ENCODE measurements around the gene SAMM50.

SAMM50 gene

DNA sequence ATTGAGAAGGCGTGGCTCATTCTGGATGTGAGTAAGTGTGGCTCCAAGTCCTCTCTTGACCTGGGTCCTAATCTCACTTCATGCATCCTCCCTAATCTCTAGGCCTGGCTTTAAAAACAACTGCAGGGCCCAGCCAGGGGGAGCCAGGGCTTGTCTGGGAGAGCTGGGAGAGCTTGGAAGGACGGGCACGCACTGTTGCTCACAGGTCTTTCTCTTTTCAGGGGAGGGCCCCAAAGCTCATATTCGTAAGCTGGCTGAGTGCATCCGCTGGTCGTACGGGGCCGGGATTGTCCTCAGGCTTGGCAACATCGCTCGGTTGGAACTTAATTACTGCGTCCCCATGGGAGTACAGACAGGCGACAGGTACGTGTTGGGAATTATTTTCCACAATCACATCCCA is 34.8 kb downstream of the SAMM50 start:
- H3K36me3 ChIP-seq (ENCODE audit: control insufficient read depth in 5 of 5, insufficient read depth in 5 of 5, low read length in 5 of 5), result peaks cover 9 to 94% (median 82%) of the 10 kb centered on the region in 5 donors
- H3K4me3 ChIP-seq (ENCODE audit: low read depth in 1 of 5, low read length in 5 of 5), result no peak overlapping the region
- H3K4me1 ChIP-seq (ENCODE audit: control insufficient read depth in 5 of 5, insufficient read depth in 5 of 5, low read length in 5 of 5), result peaks cover 0 to 7% (median 0%) of the 10 kb centered on the region in 5 donors
- no peaks in the 10 kb centered on the region for H3K9me3 ChIP-seq (ENCODE audit: control insufficient read depth in 5 of 5, low read length in 5 of 5)
- no peak overlapping the region for H3K9ac ChIP-seq (ENCODE audit: low read length in 5 of 5)
- no peak overlapping the region for H3K27ac ChIP-seq (ENCODE audit: low read depth, low read length)
- no peaks in the 10 kb centered on the region for H3K27me3 ChIP-seq (ENCODE audit: control insufficient read depth in 5 of 5, insufficient read depth in 4 of 5, low read length in 5 of 5)

GRCh38 chr22:43991316-43992020 is 36.2 kb downstream of the SAMM50 start:
- peaks cover 0 to 14% (median 11%) of the 10 kb centered on the region in 5 donors for H3K4me1 ChIP-seq (ENCODE audit: control insufficient read depth in 5 of 5, insufficient read depth in 5 of 5, low read length in 5 of 5)
- no peak overlapping the region for H3K4me3 ChIP-seq (ENCODE audit: low read depth in 1 of 5, low read length in 5 of 5)
- H3K9me3 ChIP-seq (ENCODE audit: control insufficient read depth in 5 of 5, low read length in 5 of 5), result no peaks in the 10 kb centered on the region
- no peak overlapping the region for H3K9ac ChIP-seq (ENCODE audit: low read length in 5 of 5)
- H3K36me3 ChIP-seq (ENCODE audit: control insufficient read depth in 5 of 5, insufficient read depth in 5 of 5, low read length in 5 of 5), result peaks cover 8 to 97% (median 82%) of the 10 kb centered on the region in 5 donors
- no peak overlapping the region for H3K27ac ChIP-seq (ENCODE audit: low read depth, low read length)
- H3K27me3 ChIP-seq (ENCODE audit: control insufficient read depth in 5 of 5, insufficient read depth in 4 of 5, low read length in 5 of 5), result no peaks in the 10 kb centered on the region

GRCh38 chr22:43992331-43992821 is 37.1 kb downstream of the SAMM50 start:
- Histone ChIP-seq H3K4me1 (ENCODE audit: control insufficient read depth in 5 of 5, insufficient read depth in 5 of 5, low read length in 5 of 5) (peaks cover 0 to 18% (median 12%) of the 10 kb centered on the region in 5 donors), H3K27ac (ENCODE audit: low read depth, low read length) (no peak overlapping the region), H3K36me3 (ENCODE audit: control insufficient read depth in 5 of 5, insufficient read depth in 5 of 5, low read length in 5 of 5) (peaks cover 8 to 97% (median 83%) of the 10 kb centered on the region in 5 donors)

DNA sequence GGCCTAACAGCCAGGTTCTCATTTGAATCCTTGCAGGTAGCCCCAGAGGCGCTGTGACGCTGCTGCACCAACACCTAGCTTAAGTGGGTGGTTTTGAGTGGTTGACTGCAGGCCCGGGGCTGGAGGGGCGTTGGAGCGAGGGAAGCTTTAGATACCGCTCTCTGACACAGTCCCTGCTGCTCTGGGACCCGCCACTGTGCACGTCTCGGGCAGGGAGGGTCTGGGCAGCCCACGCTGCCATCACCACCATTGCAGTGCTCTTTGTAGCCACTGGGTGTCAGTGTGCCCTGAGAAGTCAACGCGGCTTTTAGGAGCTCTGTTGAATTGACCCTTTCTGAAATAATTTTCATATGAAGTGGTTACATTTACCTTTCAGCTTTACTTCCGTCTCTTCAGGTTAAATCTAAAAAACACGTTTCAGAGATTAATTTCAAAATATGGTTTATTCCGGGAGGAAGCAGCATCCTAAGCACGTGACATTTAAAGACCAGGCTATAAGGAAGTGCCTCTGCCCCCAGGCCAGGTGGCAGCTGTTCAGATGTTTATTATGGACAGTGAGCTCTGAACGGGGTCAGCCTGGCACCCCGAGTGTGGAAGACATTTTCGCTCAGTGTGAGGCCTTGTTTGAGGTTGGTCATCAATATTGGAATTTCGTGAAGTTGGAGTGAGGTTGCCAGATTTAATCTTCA is 38.0 kb downstream of the SAMM50 start:
- Histone ChIP-seq H3K36me3 (ENCODE audit: control insufficient read depth in 5 of 5, insufficient read depth in 5 of 5, low read length in 5 of 5) (peaks cover 6 to 96% (median 81%) of the 10 kb centered on the region in 5 donors), H3K27me3 (ENCODE audit: control insufficient read depth in 5 of 5, insufficient read depth in 4 of 5, low read length in 5 of 5) (no peaks in the 10 kb centered on the region), H3K4me3 (ENCODE audit: low read depth in 1 of 5, low read length in 5 of 5) (no peak overlapping the region), H3K27ac (ENCODE audit: low read depth, low read length) (no peak overlapping the region), H3K9ac (ENCODE audit: low read length in 5 of 5) (no peak overlapping the region), H3K4me1 (ENCODE audit: control insufficient read depth in 5 of 5, insufficient read depth in 5 of 5, low read length in 5 of 5) (peaks cover 0 to 18% (median 12%) of the 10 kb centered on the region in 5 donors), H3K9me3 (ENCODE audit: control insufficient read depth in 5 of 5, low read length in 5 of 5) (no peaks in the 10 kb centered on the region)

More at GRCh38 chr22:43992331-43992821, 37.1 kb downstream of the SAMM50 start:
- H3K9ac ChIP-seq (ENCODE audit: low read length in 5 of 5), result no peak overlapping the region
- H3K4me3 ChIP-seq (ENCODE audit: low read depth in 1 of 5, low read length in 5 of 5), result no peak overlapping the region
- no peaks in the 10 kb centered on the region for H3K9me3 ChIP-seq (ENCODE audit: control insufficient read depth in 5 of 5, low read length in 5 of 5)
- H3K27me3 ChIP-seq (ENCODE audit: control insufficient read depth in 5 of 5, insufficient read depth in 4 of 5, low read length in 5 of 5), result no peaks in the 10 kb centered on the region

- Histone ChIP-seq H3K9ac (ENCODE audit: low read length in 5 of 5) (no peak overlapping the region), H3K9me3 (ENCODE audit: control insufficient read depth in 5 of 5, low read length in 5 of 5) (no peaks in the 10 kb centered on the region), H3K36me3 (ENCODE audit: control insufficient read depth in 5 of 5, insufficient read depth in 5 of 5, low read length in 5 of 5) (peaks cover 0 to 96% (median 81%) of the 10 kb centered on the region in 5 donors), H3K27ac (ENCODE audit: low read depth, low read length) (no peak overlapping the region), H3K4me3 (ENCODE audit: low read depth in 1 of 5, low read length in 5 of 5) (no peak overlapping the region), H3K27me3 (ENCODE audit: control insufficient read depth in 5 of 5, insufficient read depth in 4 of 5, low read length in 5 of 5) (no peaks in the 10 kb centered on the region), H3K4me1 (ENCODE audit: control insufficient read depth in 5 of 5, insufficient read depth in 5 of 5, low read length in 5 of 5) (peaks cover 0 to 18% (median 12%) of the 10 kb centered on the region in 5 donors)
Observed at GRCh38 chr22:43994006-43994405, 38.8 kb downstream of the SAMM50 start.

DNA sequence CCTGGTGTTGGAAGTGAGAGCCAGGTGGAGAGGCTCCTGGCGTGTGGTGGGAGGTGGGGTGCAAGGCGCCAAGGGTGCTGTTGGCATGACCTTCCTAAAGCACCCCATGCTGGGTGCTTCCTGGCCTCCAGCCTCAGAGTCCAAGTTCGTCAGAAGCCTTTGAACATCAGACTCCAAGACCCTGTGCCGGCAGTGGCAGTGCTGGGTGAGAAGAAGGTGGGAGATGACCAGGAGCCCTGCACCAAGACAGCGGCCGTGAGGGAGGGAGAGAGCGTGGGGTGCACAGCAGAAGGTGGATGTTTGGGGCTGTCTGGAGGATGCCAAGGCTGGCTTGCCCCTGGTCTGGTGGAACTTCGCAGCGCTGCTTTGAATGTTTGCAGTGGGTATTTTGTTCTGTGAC is 39.2 kb downstream of the SAMM50 start:
- Histone ChIP-seq H3K9me3 (ENCODE audit: control insufficient read depth in 5 of 5, low read length in 5 of 5) (no peaks in the 10 kb centered on the region), H3K27me3 (ENCODE audit: control insufficient read depth in 5 of 5, insufficient read depth in 4 of 5, low read length in 5 of 5) (no peaks in the 10 kb centered on the region), H3K36me3 (ENCODE audit: control insufficient read depth in 5 of 5, insufficient read depth in 5 of 5, low read length in 5 of 5) (peaks cover 0 to 96% (median 81%) of the 10 kb centered on the region in 5 donors), H3K27ac (ENCODE audit: low read depth, low read length) (no peak overlapping the region), H3K9ac (ENCODE audit: low read length in 5 of 5) (no peak overlapping the region), H3K4me3 (ENCODE audit: low read depth in 1 of 5, low read length in 5 of 5) (no peak overlapping the region), H3K4me1 (ENCODE audit: control insufficient read depth in 5 of 5, insufficient read depth in 5 of 5, low read length in 5 of 5) (peaks cover 0 to 18% (median 12%) of the 10 kb centered on the region in 5 donors)

DNA sequence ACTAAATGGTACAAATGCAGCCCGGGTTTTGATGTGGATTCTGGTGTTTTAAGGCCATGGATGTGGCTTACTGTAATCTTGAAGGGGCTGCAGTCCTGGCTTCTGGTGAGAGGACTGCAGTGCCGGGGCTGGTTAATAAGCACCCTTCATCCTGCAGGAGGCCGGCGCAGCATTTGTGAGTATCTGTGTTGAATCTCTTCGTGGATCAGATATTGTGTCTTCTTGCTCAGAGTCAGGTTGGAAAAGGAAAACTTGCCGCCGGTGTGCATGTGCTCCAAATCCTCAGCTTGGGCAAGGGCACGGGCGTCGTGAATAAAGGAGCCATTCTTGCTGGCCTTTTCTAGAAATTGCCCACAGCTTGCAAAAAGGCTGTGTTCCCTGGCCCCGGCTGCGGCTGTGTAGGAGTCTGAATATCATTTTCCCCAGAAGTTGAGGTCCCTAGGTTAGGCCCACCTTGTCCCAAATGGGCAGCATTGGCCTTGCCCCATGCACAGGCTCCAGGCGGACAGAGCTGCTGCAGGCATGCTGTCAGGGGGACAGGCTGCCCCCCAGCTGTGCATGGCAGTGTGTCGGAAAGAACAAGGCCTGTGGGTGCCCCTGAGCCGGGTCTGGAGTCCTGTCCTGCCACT is 39.9 kb downstream of the SAMM50 start:
- Histone ChIP-seq H3K27ac (ENCODE audit: low read depth, low read length) (no peak overlapping the region), H3K4me3 (ENCODE audit: low read depth in 1 of 5, low read length in 5 of 5) (peak overlapping the region in 1 of 5 donors; percentile 52), H3K4me1 (ENCODE audit: control insufficient read depth in 5 of 5, insufficient read depth in 5 of 5, low read length in 5 of 5) (peaks cover 0 to 18% (median 12%) of the 10 kb centered on the region in 5 donors)

GRCh38 chr22:43995798-43996169 is 40.5 kb downstream of the SAMM50 start:
- Histone ChIP-seq H3K9ac (ENCODE audit: low read length in 5 of 5) (peak overlapping the region in 1 of 5 donors; percentile 34), H3K27ac (ENCODE audit: low read depth, low read length) (no peak overlapping the region), H3K36me3 (ENCODE audit: control insufficient read depth in 5 of 5, insufficient read depth in 5 of 5, low read length in 5 of 5) (peaks cover 0 to 86% (median 67%) of the 10 kb centered on the region in 5 donors), H3K4me3 (ENCODE audit: low read depth in 1 of 5, low read length in 5 of 5) (peak overlapping the region in 4 of 5 donors; percentile 10 to 52 (median 34)), H3K27me3 (ENCODE audit: control insufficient read depth in 5 of 5, insufficient read depth in 4 of 5, low read length in 5 of 5) (no peaks in the 10 kb centered on the region), H3K9me3 (ENCODE audit: control insufficient read depth in 5 of 5, low read length in 5 of 5) (no peaks in the 10 kb centered on the region), H3K4me1 (ENCODE audit: control insufficient read depth in 5 of 5, insufficient read depth in 5 of 5, low read length in 5 of 5) (peaks cover 0 to 18% (median 12%) of the 10 kb centered on the region in 5 donors)

More for the DNA sequence above, 39.9 kb downstream of the SAMM50 start:
- no peak overlapping the region for H3K9ac ChIP-seq (ENCODE audit: low read length in 5 of 5)
- H3K9me3 ChIP-seq (ENCODE audit: control insufficient read depth in 5 of 5, low read length in 5 of 5), result no peaks in the 10 kb centered on the region
- H3K36me3 ChIP-seq (ENCODE audit: control insufficient read depth in 5 of 5, insufficient read depth in 5 of 5, low read length in 5 of 5), result peaks cover 0 to 90% (median 73%) of the 10 kb centered on the region in 5 donors
- H3K27me3 ChIP-seq (ENCODE audit: control insufficient read depth in 5 of 5, insufficient read depth in 4 of 5, low read length in 5 of 5), result no peaks in the 10 kb centered on the region

DNA sequence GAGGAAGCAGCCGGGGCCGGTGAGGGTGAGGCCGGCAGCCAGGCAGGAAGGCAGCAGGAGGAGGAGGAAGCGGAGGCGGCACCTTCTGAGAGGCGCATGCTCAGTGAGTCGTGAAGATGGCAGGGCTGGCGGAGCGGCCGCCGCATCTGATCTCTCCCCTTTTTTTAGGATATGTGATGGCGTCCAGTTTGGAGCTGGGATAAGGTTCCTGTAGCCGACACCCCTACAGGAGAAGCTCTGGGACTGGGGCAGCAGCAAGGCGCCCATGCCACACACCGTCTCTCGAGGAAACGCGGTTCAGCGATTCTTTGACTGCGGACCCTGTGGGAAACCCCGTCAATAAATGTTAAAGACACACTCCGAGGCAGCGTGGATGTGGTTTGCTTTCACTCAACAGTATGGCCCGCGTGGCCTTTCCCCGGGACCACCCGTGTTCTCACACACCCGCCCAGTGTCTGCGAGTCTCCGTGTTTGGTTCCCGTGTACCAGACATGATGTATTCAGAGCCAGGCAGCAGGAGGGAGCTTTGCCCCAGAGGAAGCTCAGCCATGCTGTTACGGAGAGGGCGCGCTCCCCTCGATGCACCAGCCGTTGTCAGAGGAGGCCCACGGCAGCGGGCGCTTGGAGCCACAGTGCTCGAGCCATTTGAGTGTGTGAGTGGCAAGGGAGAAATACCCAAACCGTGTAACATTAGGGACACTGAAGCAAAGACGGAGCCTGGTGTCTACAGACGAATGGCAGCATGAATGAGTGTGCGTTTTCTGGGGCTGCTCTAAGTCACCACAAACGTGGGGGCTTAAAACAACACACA is 41.1 kb downstream of the SAMM50 start:
- Histone ChIP-seq H3K9ac (ENCODE audit: low read length in 5 of 5) (no peak overlapping the region), H3K27ac (ENCODE audit: low read depth, low read length) (no peak overlapping the region), H3K4me3 (ENCODE audit: low read depth in 1 of 5, low read length in 5 of 5) (peak overlapping the region in 3 of 5 donors; percentile 20 to 52 (median 48))

More for the DNA sequence above, 41.1 kb downstream of the SAMM50 start:
- no peaks in the 10 kb centered on the region for H3K9me3 ChIP-seq (ENCODE audit: control insufficient read depth in 5 of 5, low read length in 5 of 5)
- peaks cover 0 to 18% (median 12%) of the 10 kb centered on the region in 5 donors for H3K4me1 ChIP-seq (ENCODE audit: control insufficient read depth in 5 of 5, insufficient read depth in 5 of 5, low read length in 5 of 5)
- no peaks in the 10 kb centered on the region for H3K27me3 ChIP-seq (ENCODE audit: control insufficient read depth in 5 of 5, insufficient read depth in 4 of 5, low read length in 5 of 5)
- peaks cover 0 to 80% (median 65%) of the 10 kb centered on the region in 5 donors for H3K36me3 ChIP-seq (ENCODE audit: control insufficient read depth in 5 of 5, insufficient read depth in 5 of 5, low read length in 5 of 5)

All from subcutaneous abdominal adipose tissue (tissue), 5 donors.